Right lobe of liver (tissue), 4 donors: ENCODE measurements around the gene MAST4.

Experiments
- POLR2A ChIP-seq: fragments of 450-650 bp; IDR thresholded peaks from one replicate; pipeline ENCODE4 v1.6.1; 2017; ENCODE audit warnings: antibody characterized with exemption, mild to moderate bottlenecking
- TF ChIP-seq, protein P1 (sequence below), 4 donors: fragments of 200-600 bp in 3 of 4; fragments of 450-650 bp in 1 of 4; IDR thresholded peaks; one replicate each; pipeline versions ENCODE4 v1.5.1 to v1.8.0; 2016 to 2022; ENCODE audit warnings: antibody characterized with exemption in 4 of 4, mild to moderate bottlenecking in 2 of 4
- donor health status: DM: no; HTN: no; CAD: no.
- donor health status: DM: no; HTN: no; CAD: no.
- donor health status: DM: no; HTN: yes; CAD: no.

DNA sequence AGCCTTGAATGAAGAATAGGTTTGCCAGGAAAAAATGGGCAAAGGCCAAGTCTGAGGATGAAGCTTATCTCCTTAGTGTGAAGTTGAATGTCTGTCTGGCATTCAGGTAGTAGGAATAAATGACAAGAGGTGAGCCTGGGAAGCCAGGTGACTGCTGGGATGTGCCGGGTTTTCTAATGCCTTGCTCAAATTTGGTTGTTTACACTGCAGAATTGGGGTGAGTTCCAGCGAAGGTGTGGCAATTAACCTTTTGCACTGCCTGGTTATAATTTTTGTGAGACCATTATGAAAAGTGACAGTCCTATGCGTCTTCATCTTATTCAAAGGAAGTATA, 73.6 kb downstream of the MAST4 start:
- TF ChIP-seq, protein P1, sequence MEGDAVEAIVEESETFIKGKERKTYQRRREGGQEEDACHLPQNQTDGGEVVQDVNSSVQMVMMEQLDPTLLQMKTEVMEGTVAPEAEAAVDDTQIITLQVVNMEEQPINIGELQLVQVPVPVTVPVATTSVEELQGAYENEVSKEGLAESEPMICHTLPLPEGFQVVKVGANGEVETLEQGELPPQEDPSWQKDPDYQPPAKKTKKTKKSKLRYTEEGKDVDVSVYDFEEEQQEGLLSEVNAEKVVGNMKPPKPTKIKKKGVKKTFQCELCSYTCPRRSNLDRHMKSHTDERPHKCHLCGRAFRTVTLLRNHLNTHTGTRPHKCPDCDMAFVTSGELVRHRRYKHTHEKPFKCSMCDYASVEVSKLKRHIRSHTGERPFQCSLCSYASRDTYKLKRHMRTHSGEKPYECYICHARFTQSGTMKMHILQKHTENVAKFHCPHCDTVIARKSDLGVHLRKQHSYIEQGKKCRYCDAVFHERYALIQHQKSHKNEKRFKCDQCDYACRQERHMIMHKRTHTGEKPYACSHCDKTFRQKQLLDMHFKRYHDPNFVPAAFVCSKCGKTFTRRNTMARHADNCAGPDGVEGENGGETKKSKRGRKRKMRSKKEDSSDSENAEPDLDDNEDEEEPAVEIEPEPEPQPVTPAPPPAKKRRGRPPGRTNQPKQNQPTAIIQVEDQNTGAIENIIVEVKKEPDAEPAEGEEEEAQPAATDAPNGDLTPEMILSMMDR (IDR thresholded peaks at IDR 0.05): no peak
- no peak for TF ChIP-seq POLR2A
